IPS-18c (cell line): ENCODE results near the gene HENMT1.
"Not testable (repeated sequence)": the region's sequence is repeated elsewhere in the genome, so short reads cannot be mapped to it uniquely, and the experiment has no call there.

ENCODE experiments used
- H3K4me3 ChIP-seq: 2 replicates; pipeline ENCODE4 v1.7.0; 2013; ENCODE audit warnings: low read depth, mild to moderate bottlenecking, low read length, moderate library complexity; ENCODE audit not compliant: insufficient read depth
- H3K9me3 ChIP-seq: one replicate; pipeline ENCODE4 v1.6.1; 2013; ENCODE audit warnings: mild to moderate bottlenecking, low read length, moderate library complexity; ENCODE audit not compliant: control insufficient read depth, insufficient read depth

The HENMT1 gene

GRCh38 chr1:108681701-108682100 is 20.8 kb upstream of the HENMT1 start:
- not testable (repeated sequence) for H3K9me3 ChIP-seq

GRCh38 chr1:108679586-108680213 is 18.8 kb upstream of the HENMT1 start:
- H3K4me3 ChIP-seq: no peak overlapping the region
- H3K9me3 ChIP-seq: no peaks in the 10 kb centered on the region

More at GRCh38 chr1:108681701-108682100, 20.8 kb upstream of the HENMT1 start:
- not testable (repeated sequence) for H3K4me3 ChIP-seq

- no peaks in the 10 kb centered on the region for H3K9me3 ChIP-seq
- no peak overlapping the region for H3K4me3 ChIP-seq
These were observed 17.8 kb upstream of the HENMT1 start for GRCh38 chr1:108678706-108679105.

- no peaks in the 10 kb centered on the region for H3K9me3 ChIP-seq
- H3K4me3 ChIP-seq: no peak overlapping the region
These were observed 10.2 kb upstream of the HENMT1 start for GRCh38 chr1:108671143-108671542.

DNA sequence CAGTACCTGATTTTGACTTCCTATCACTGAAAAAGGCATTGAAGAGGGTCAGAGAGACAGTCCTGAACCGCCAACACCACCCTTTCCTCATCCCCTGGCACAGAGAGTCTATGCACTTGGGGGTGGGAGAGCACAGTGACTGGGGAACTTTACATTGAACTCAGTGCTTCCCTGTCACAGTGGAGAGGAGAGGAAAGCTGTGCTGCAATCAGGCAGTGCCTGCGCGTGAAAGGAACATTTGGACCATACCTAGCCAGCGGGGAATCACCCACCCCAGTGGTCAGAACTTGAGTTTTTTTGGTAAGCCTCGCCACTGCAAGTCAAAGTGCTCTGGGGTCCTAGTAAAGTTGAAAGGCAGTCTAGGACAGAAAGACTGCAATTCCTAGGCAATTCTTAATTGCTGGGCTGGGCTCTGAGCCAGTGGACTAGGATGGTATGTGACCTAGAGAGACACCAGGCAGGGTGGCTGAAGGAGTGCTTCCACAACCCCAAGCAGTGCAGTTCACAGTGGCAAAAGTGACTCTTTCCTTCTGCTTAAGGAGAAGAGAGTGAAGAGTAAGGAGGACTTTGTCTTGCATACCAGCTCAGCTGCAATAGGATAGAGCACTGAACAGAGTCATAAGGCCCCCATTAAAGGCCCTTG is 9.4 kb upstream of the HENMT1 start:
- Histone ChIP-seq H3K9me3 (no peaks in the 10 kb centered on the region), H3K4me3 (no peak overlapping the region)

DNA sequence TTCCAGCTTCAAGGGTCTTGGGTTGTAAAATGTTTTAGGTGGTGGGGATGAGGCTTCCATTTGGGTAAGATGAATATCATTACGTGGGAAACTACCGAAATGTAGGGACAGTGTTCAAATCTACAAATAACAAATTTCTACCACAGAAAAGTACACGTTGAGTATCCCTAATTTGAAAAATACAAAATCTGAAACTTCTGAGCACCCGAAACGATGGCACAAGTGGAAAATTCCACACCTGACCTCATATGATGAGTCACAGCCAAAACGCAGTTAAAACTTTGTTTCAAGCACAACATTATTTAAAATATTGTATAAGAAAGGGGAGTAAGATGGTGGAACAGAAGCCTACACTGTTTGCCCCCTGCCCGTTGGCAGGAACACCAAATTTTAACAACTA is 8.8 kb upstream of the HENMT1 start:
- H3K9me3 ChIP-seq: no peaks in the 10 kb centered on the region

DNA sequence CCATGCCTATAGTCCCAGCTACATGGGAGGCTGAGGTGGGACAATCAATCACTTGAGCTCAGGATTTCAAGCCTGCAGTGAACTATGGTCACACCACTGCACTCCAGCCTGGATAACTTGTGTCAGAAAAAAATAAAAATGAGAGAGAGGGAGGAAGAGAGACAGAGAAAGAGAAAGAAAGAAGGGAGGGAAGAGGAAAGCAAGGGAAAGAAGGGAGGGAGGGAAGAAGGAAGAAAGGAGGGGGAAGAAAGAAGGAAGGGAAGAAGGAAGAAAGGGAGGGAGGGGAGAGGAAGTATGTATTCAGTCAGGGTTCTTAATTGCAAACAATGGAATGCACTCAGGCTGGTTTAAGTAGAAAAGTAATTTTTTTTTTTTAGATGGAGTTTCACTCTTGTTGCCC is 7.9 kb upstream of the HENMT1 start:
- Histone ChIP-seq H3K9me3 (no peaks in the 10 kb centered on the region), H3K4me3 (no peak overlapping the region)

More for the DNA sequence above, 8.8 kb upstream of the HENMT1 start:
- no peak overlapping the region for H3K4me3 ChIP-seq

DNA sequence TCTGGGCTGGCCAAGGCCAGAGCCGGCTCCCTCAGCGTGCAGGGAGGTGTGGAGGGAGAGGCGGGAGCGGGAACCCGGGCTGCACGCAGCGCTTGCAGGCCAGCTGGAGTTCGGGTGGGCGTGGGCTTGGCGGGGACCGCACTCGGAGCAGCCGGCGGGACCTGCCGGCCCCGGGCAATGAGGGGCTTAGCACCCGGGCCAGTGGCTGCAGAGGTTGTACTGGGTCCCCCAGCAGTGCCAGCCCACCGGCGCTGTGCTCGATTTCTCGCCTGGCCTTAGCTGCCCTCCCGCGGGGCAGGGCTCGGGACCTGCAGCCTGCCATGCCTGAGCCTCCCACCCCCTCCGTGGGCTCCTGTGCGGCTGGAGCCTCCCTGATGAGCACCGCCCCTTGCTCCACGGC is 6.5 kb upstream of the HENMT1 start:
- not testable (repeated sequence) for H3K4me3 ChIP-seq, H3K9me3 ChIP-seq

GRCh38 chr1:108665771-108666170 is 4.9 kb upstream of the HENMT1 start:
- no peak overlapping the region for H3K4me3 ChIP-seq
- H3K9me3 ChIP-seq: peaks cover 2% of the 10 kb centered on the region

GRCh38 chr1:108665067-108665466 is 4.2 kb upstream of the HENMT1 start:
- no peak overlapping the region for H3K4me3 ChIP-seq
- H3K9me3 ChIP-seq: peaks cover 2% of the 10 kb centered on the region

DNA sequence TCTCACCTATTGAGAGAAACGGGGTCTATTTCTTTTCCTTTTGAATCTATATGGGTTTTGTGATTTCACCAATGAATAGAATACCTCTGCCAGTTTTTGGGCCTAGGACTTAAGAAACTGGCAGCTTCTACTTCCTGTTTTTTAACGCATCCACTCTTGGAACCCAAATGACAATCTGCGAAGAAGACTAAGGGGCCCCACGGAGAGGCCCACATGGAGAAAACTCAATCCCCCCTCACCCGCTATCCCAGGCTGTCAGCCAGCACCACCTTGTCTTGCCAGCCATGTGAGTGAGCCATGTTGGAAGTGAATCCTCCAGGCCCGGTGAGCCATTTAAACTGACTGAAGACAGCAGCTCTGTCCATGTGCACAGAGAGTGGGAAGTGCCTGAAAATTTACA is 3.6 kb upstream of the HENMT1 start:
- H3K9me3 ChIP-seq: peaks cover 2% of the 10 kb centered on the region
- no peak overlapping the region for H3K4me3 ChIP-seq

DNA sequence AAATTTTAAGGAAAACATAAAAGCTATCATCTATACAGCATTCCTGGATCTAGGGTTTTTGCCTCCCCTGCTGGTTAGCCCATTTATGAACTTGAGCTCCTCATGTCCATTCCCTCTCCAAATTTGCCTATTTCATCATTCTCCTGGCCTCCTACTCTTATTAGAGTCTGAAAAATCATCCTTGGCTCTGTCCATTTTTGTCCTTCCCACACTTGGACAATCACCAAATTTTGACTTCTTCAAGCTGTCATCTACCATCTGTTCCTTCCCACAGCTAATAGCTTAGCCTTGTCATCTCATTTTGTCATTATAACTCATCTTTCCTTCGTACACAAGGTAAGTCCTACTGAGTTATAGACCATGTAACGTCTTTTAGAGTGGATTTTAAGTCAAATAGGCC is 2.2 kb upstream of the HENMT1 start:
- Histone ChIP-seq H3K9me3 (peaks cover 2% of the 10 kb centered on the region), H3K4me3 (no peak overlapping the region)

GRCh38 chr1:108657356-108658080 is 3.4 kb downstream of the HENMT1 start:
- H3K4me3 ChIP-seq: no peak overlapping the region
- peaks cover 4% of the 10 kb centered on the region for H3K9me3 ChIP-seq

- H3K4me3 ChIP-seq: no peak overlapping the region
- H3K9me3 ChIP-seq: peaks cover 2% of the 10 kb centered on the region
These were observed 7.3 kb downstream of the HENMT1 start for GRCh38 chr1:108653431-108654105.

- no peak overlapping the region; the same call in 1 of the 2 replicates for H3K4me3 ChIP-seq
- peaks cover 2% of the 10 kb centered on the region for H3K9me3 ChIP-seq
These were observed 14.1 kb downstream of the HENMT1 start for GRCh38 chr1:108646648-108647269.

DNA sequence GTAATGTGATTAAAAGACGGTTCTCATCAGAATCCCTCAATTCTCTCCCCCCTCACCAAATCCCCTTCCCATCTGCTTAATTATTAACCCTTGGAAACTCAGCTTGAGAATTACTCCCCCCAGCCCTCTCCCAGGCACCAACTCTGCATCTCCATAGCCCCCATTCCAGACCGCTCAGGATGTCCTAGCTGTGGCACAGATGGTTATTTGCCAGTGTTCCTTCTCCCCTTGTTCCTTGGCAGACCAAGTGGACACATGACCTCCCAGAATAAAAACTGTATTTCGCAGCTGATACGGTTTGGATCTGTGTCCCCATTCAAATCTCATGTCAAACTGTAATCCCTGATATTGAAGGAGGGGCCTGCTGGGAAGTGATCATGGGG is 14.6 kb downstream of the HENMT1 start:
- no peak overlapping the region for H3K4me3 ChIP-seq

DNA sequence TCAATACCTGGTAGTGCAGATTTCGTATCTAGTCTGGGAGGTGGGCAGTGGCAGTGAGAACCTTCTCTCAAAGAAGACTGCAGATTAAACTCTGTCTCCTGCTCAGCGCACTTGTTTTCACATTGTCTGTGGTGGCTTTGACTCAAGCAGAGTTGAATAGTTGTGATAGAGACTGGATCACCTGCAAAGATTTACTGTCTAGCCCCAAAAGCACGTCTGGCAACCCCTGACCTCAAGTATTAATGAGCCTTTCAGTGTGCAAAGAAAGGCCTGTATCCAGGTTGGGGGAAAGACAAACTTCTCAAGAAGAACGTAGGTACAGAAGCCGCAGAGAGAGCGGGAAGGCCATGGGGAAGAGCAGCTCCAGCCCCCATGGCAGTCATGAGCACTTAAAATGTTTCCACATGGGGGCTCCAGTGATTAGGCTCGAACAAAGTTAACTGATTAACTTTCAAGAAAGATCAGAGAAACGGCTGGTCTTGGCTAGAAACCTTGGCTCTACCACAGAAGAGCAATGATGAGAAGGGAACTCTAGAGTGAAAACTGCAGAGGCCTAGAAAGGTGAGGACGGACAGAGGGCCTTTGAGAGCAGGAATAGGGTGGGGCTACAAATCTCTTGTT is 15.2 kb downstream of the HENMT1 start:
- Histone ChIP-seq H3K4me3 (no peak overlapping the region), H3K9me3 (peaks cover 2% of the 10 kb centered on the region)

More for the DNA sequence above, 14.6 kb downstream of the HENMT1 start:
- peaks cover 2% of the 10 kb centered on the region for H3K9me3 ChIP-seq
